ENCODE measurements around the gene STOML2.

The STOML2 gene

DNA sequence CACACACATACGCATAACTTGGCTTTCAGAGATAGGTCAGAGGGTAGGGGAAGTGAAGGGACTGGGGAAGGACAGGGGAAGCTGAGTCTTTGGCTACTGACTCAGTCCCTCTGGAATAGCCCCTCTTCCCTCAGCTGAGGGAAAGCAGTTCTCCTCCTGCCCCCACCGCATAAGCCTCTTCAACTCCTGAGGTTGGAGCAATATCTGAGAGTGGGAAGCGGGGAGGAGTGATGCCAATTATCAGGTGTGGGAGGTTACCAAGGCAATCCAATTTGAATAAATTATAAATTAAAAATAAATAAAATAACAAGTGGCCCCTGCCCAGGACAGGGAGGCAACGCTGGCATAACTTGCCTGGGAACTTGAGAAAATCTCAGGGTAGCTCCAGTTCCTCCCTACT, 1.7 kb upstream of the STOML2 start:
- H3K9ac ChIP-seq (ENCODE audit: low read length) = no peak overlapping the region
- H3K27me3 ChIP-seq (ENCODE audit: low read length) = no peaks in the 10 kb centered on the region
- H3K9me3 ChIP-seq (ENCODE audit: insufficient read depth, low read length) = no peaks in the 10 kb centered on the region
- peaks cover 16% of the 10 kb centered on the region for H3K79me2 ChIP-seq (ENCODE audit: insufficient read depth, low read length)
- H3K27ac ChIP-seq (ENCODE audit: low read depth, low read length) = no peak overlapping the region
- no peak overlapping the region for H3K4me3 ChIP-seq (ENCODE audit: insufficient read depth, low read length, poor library complexity, severe bottlenecking)
- H3K9me2 ChIP-seq (replicated peaks; ENCODE audit: insufficient read depth, low read length) = no peaks in the 10 kb centered on the region
- H3F3A ChIP-seq (ENCODE audit: insufficient read depth) = no peaks in the 10 kb centered on the region
- H2AFZ ChIP-seq (ENCODE audit: low read depth, low read length, severe bottlenecking) = no peak overlapping the region
- H3K4me2 ChIP-seq (ENCODE audit: low read depth, low read length, poor library complexity, severe bottlenecking) = no peak overlapping the region
- no peaks in the 10 kb centered on the region for H4K20me1 ChIP-seq (ENCODE audit: low read depth, low read length)
- no peaks in the 10 kb centered on the region for H3K36me3 ChIP-seq (ENCODE audit: low read length)
- no peak for TF ChIP-seq EZH2phosphoT487 (conservative IDR thresholded peaks at IDR 0.05; ENCODE audit: low read length)
- no peak for TF ChIP-seq CTCF (IDR thresholded peaks at IDR 0.05; ENCODE audit: insufficient read depth, low read length, poor library complexity, severe bottlenecking)

DNA sequence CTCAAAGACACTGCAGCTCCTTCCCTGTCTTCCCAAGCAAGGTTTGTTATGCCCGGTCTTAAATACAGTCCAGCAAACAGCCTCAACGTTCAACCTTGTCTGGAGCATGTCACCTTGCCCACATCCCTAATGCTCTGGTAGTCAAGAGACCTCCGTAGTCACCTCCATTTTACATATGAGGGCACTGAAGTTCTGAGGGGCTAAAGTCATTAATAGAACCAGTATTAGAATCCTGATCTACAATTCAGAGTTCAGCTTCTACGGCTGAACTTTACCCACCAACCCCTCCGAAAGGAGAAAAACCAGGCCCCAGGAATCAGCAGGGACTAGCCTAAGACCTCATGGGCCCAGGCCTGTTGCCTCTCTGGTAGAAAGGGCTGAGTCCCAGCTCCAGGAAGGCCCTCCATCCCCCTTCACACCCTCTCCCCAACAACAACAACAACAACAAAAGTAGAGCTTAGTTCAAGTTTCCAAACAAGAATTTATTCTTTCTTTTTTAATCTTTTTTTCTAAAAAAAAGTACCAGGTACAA, 795 bp upstream of the STOML2 start:
- Histone ChIP-seq H3K79me2 (ENCODE audit: insufficient read depth, low read length) (peaks cover 16% of the 10 kb centered on the region), H3K9me2 (replicated peaks; ENCODE audit: insufficient read depth, low read length) (no peaks in the 10 kb centered on the region), H3K4me2 (ENCODE audit: low read depth, low read length, poor library complexity, severe bottlenecking) (peak overlapping the region; percentile 85), H3K36me3 (ENCODE audit: low read length) (no peaks in the 10 kb centered on the region), H4K20me1 (ENCODE audit: low read depth, low read length) (no peaks in the 10 kb centered on the region), H2AFZ (ENCODE audit: low read depth, low read length, severe bottlenecking) (peak overlapping the region; percentile 92), H3F3A (ENCODE audit: insufficient read depth) (no peaks in the 10 kb centered on the region), H3K9ac (ENCODE audit: low read length) (peak overlapping the region; percentile 85), H3K27ac (ENCODE audit: low read depth, low read length) (no peak overlapping the region), H3K27me3 (ENCODE audit: low read length) (no peaks in the 10 kb centered on the region), H3K4me3 (ENCODE audit: insufficient read depth, low read length, poor library complexity, severe bottlenecking) (peak overlapping the region; percentile 91), H3K9me3 (ENCODE audit: insufficient read depth, low read length) (no peaks in the 10 kb centered on the region)
- no peak for TF ChIP-seq CTCF (IDR thresholded peaks at IDR 0.05; ENCODE audit: insufficient read depth, low read length, poor library complexity, severe bottlenecking)
- no peak for TF ChIP-seq EZH2phosphoT487 (conservative IDR thresholded peaks at IDR 0.05; ENCODE audit: low read length)

GRCh38 chr9:35102465-35102768, 514 bp downstream of the STOML2 start:
- no peaks in the 10 kb centered on the region for H3K27me3 ChIP-seq (ENCODE audit: low read length)
- no peaks in the 10 kb centered on the region for H3K9me2 ChIP-seq (replicated peaks; ENCODE audit: insufficient read depth, low read length)
- TF ChIP-seq CTCF (IDR thresholded peaks at IDR 0.05; ENCODE audit: insufficient read depth, low read length, poor library complexity, severe bottlenecking) = no peak
- no peaks in the 10 kb centered on the region for H3K36me3 ChIP-seq (ENCODE audit: low read length)
- no peaks in the 10 kb centered on the region for H3K9me3 ChIP-seq (ENCODE audit: insufficient read depth, low read length)
- no peaks in the 10 kb centered on the region for H3F3A ChIP-seq (ENCODE audit: insufficient read depth)
- no peaks in the 10 kb centered on the region for H4K20me1 ChIP-seq (ENCODE audit: low read depth, low read length)
- peak overlapping the region; percentile 85 for H3K9ac ChIP-seq (ENCODE audit: low read length)
- H3K4me3 ChIP-seq (ENCODE audit: insufficient read depth, low read length, poor library complexity, severe bottlenecking) = peak overlapping the region; percentile 91
- peaks cover 16% of the 10 kb centered on the region for H3K79me2 ChIP-seq (ENCODE audit: insufficient read depth, low read length)
- peak overlapping the region; percentile 92 for H2AFZ ChIP-seq (ENCODE audit: low read depth, low read length, severe bottlenecking)
- no peak overlapping the region for H3K27ac ChIP-seq (ENCODE audit: low read depth, low read length)
- H3K4me2 ChIP-seq (ENCODE audit: low read depth, low read length, poor library complexity, severe bottlenecking) = peak overlapping the region; percentile 85
